IPS-18a (cell line): ENCODE data around the gene TUSC1.
"Not testable (repeated sequence)": the region's sequence is repeated elsewhere in the genome, so short reads cannot be mapped to it uniquely, and the experiment has no call there.

Experiments
- H3K27ac ChIP-seq: one replicate; pipeline ENCODE4 v1.5.1; 2013; ENCODE audit warnings: low read length
- H3K27me3 ChIP-seq: one replicate; pipeline ENCODE4 v1.6.1; 2013; ENCODE audit warnings: mild to moderate bottlenecking, low read length; ENCODE audit not compliant: control insufficient read depth, insufficient read depth
- H3K36me3 ChIP-seq: one replicate; pipeline ENCODE4 v1.6.1; 2013; ENCODE audit warnings: low read depth, low read length; ENCODE audit not compliant: control insufficient read depth
- H3K4me1 ChIP-seq: one replicate; pipeline ENCODE4 v1.6.1; 2013; ENCODE audit warnings: low read depth, low read length; ENCODE audit not compliant: control insufficient read depth
- H3K4me3 ChIP-seq: one replicate; pipeline ENCODE4 v1.5.1; 2013; ENCODE audit warnings: low read length
- H3K9ac ChIP-seq: one replicate; pipeline ENCODE4 v1.6.1; 2013; ENCODE audit warnings: mild to moderate bottlenecking, low read length, moderate library complexity
- H3K9me3 ChIP-seq: one replicate; pipeline ENCODE4 v1.6.1; 2013; ENCODE audit warnings: low read depth, low read length; ENCODE audit not compliant: control insufficient read depth

Gene TUSC1

GRCh38 chr9:25678147-25678666 is at the start of gene TUSC1:
TUSC1 (minus strand) TSS chr9:25678444; CDS start chr9:25678312, 132 bp downstream.
- no peak within 1 kb of the TSS for H3K27ac ChIP-seq
- H3K4me3 ChIP-seq, result peak within 1 kb of the TSS; percentile 64
- H3K36me3 ChIP-seq, result no peaks in the 10 kb centered on the region
- peaks cover 9% of the 10 kb centered on the region for H3K27me3 ChIP-seq
- H3K4me1 ChIP-seq, result peaks cover 15% of the 10 kb centered on the region
- H3K9me3 ChIP-seq, result no peaks in the 10 kb centered on the region
- H3K9ac ChIP-seq, result peak within 1 kb of the TSS; percentile 58

- Histone ChIP-seq H3K36me3 (no peaks in the 10 kb centered on the region), H3K9me3 (peaks cover 2% of the 10 kb centered on the region), H3K9ac (no peak overlapping the region), H3K27me3 (no peaks in the 10 kb centered on the region), H3K4me1 (no peaks in the 10 kb centered on the region), H3K4me3 (no peak overlapping the region), H3K27ac (no peak overlapping the region)
Observed at GRCh38 chr9:25726871-25727410, 48.7 kb upstream of the TUSC1 start.

GRCh38 chr9:25724424-25724823 is 46.2 kb upstream of the TUSC1 start:
- no peak overlapping the region for H3K27ac ChIP-seq
- no peaks in the 10 kb centered on the region for H3K27me3 ChIP-seq
- H3K4me3 ChIP-seq, result no peak overlapping the region
- H3K9me3 ChIP-seq, result no peaks in the 10 kb centered on the region
- no peaks in the 10 kb centered on the region for H3K4me1 ChIP-seq
- H3K36me3 ChIP-seq, result no peaks in the 10 kb centered on the region
- no peak overlapping the region for H3K9ac ChIP-seq

- no peaks in the 10 kb centered on the region for H3K36me3 ChIP-seq
- H3K9ac ChIP-seq, result no peak overlapping the region
- no peaks in the 10 kb centered on the region for H3K9me3 ChIP-seq
- H3K27me3 ChIP-seq, result no peaks in the 10 kb centered on the region
- H3K4me3 ChIP-seq, result no peak overlapping the region
- no peak overlapping the region for H3K27ac ChIP-seq
- peaks cover 4% of the 10 kb centered on the region for H3K4me1 ChIP-seq
Observed at GRCh38 chr9:25716220-25716872, 38.1 kb upstream of the TUSC1 start.

GRCh38 chr9:25709941-25710340 is 31.7 kb upstream of the TUSC1 start:
- no peaks in the 10 kb centered on the region for H3K27me3 ChIP-seq
- no peaks in the 10 kb centered on the region for H3K36me3 ChIP-seq
- no peaks in the 10 kb centered on the region for H3K4me1 ChIP-seq
- H3K9ac ChIP-seq, result no peak overlapping the region
- no peaks in the 10 kb centered on the region for H3K9me3 ChIP-seq
- H3K4me3 ChIP-seq, result no peak overlapping the region
- no peak overlapping the region for H3K27ac ChIP-seq

- no peaks in the 10 kb centered on the region for H3K4me1 ChIP-seq
- no peaks in the 10 kb centered on the region for H3K27me3 ChIP-seq
- H3K27ac ChIP-seq, result no peak overlapping the region
- H3K36me3 ChIP-seq, result no peaks in the 10 kb centered on the region
- H3K4me3 ChIP-seq, result no peak overlapping the region
- no peak overlapping the region for H3K9ac ChIP-seq
- no peaks in the 10 kb centered on the region for H3K9me3 ChIP-seq
Observed at GRCh38 chr9:25704800-25705199, 26.6 kb upstream of the TUSC1 start.

GRCh38 chr9:25703701-25704357 is 25.6 kb upstream of the TUSC1 start:
- no peak overlapping the region for H3K9ac ChIP-seq
- no peaks in the 10 kb centered on the region for H3K4me1 ChIP-seq
- no peaks in the 10 kb centered on the region for H3K27me3 ChIP-seq
- H3K27ac ChIP-seq, result no peak overlapping the region
- no peaks in the 10 kb centered on the region for H3K9me3 ChIP-seq
- H3K36me3 ChIP-seq, result no peaks in the 10 kb centered on the region
- no peak overlapping the region for H3K4me3 ChIP-seq

- H3K27ac ChIP-seq, result no peak overlapping the region
- no peaks in the 10 kb centered on the region for H3K9me3 ChIP-seq
- H3K4me1 ChIP-seq, result no peaks in the 10 kb centered on the region
- no peak overlapping the region for H3K4me3 ChIP-seq
- no peaks in the 10 kb centered on the region for H3K27me3 ChIP-seq
- H3K9ac ChIP-seq, result no peak overlapping the region
- no peaks in the 10 kb centered on the region for H3K36me3 ChIP-seq
Observed at GRCh38 chr9:25702536-25702935, 24.3 kb upstream of the TUSC1 start.

- not testable (repeated sequence) for H3K9ac ChIP-seq, H3K9me3 ChIP-seq, H3K4me3 ChIP-seq, H3K27ac ChIP-seq, H3K27me3 ChIP-seq, H3K4me1 ChIP-seq, H3K36me3 ChIP-seq
Observed at GRCh38 chr9:25700899-25701298, 22.7 kb upstream of the TUSC1 start.

GRCh38 chr9:25700430-25700829 is 22.2 kb upstream of the TUSC1 start:
- Histone ChIP-seq H3K36me3 (no peaks in the 10 kb centered on the region), H3K9ac (no peak overlapping the region), H3K9me3 (no peaks in the 10 kb centered on the region), H3K4me1 (no peaks in the 10 kb centered on the region), H3K27ac (no peak overlapping the region), H3K27me3 (no peaks in the 10 kb centered on the region), H3K4me3 (no peak overlapping the region)

- Histone ChIP-seq H3K4me3 (no peak overlapping the region), H3K36me3 (no peaks in the 10 kb centered on the region), H3K9ac (no peak overlapping the region), H3K4me1 (no peaks in the 10 kb centered on the region), H3K27me3 (no peaks in the 10 kb centered on the region), H3K27ac (no peak overlapping the region), H3K9me3 (no peaks in the 10 kb centered on the region)
Observed at GRCh38 chr9:25691786-25692185, 13.5 kb upstream of the TUSC1 start.

GRCh38 chr9:25684321-25684720 is 6.1 kb upstream of the TUSC1 start:
- Histone ChIP-seq H3K9ac (no peak overlapping the region), H3K27me3 (no peaks in the 10 kb centered on the region), H3K27ac (no peak overlapping the region), H3K36me3 (no peaks in the 10 kb centered on the region), H3K9me3 (no peaks in the 10 kb centered on the region), H3K4me3 (no peak overlapping the region), H3K4me1 (no peaks in the 10 kb centered on the region)
